ENCODE results near the gene DAB2IP. TPM values are rescaled to one million over a fixed set of nuclear protein-coding genes. Genes with fewer than 3 reads are reported as not detected.
A peak's percentile ranks its signal among the peaks of the same experiment; 100 is the strongest.
"Not testable (repeated sequence)": the region's sequence is repeated elsewhere in the genome, so short reads cannot be mapped to it uniquely, and the experiment has no call there.

The DAB2IP gene
- total RNA-seq, 1 experiment from 2014 or later = 19.1 TPM

DNA sequence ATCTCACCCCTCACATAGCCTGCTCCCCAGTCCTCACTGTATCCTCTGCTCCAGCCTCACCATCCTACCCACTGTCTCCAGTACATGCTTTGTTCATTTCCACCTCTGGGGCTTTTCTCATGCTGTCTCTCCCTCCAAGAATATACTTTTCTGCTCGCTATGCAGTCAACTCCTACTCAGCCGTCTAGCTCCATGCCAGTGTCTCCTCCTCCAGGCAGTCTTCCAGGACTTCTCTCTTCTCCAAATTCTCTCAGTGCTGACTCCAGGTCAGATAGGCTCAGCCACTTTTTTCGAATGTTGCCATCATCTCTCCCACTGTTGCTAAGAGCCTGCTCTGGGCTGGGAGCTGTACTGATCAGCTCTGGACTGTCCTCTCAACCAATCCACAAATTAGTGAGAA is 8.0 kb upstream of the DAB2IP start:
- no peak for DNase-seq (ENCODE audit: low spot score)

DNA sequence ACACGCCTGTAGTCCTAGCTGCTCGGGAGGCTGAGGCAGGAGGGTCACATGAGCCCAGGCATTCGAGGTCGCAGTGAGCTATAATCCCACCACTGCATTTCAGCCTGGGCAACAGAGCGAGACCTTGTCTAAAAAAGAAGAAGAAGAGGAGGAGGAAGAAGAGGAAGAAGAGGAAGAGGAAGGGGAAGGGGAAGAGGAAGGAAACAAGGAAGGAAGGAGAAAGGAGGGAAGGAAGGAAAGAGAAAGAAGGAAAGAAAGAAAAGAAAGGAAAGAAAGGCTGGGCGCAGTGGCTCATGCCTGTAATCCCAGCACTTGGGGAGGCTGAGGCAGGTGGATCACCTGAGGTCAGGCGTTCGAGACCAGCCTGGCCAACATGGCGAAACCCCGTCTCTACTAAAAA is 7.4 kb upstream of the DAB2IP start:
- DNase-seq (ENCODE audit: low spot score) = not testable (repeated sequence)

DNA sequence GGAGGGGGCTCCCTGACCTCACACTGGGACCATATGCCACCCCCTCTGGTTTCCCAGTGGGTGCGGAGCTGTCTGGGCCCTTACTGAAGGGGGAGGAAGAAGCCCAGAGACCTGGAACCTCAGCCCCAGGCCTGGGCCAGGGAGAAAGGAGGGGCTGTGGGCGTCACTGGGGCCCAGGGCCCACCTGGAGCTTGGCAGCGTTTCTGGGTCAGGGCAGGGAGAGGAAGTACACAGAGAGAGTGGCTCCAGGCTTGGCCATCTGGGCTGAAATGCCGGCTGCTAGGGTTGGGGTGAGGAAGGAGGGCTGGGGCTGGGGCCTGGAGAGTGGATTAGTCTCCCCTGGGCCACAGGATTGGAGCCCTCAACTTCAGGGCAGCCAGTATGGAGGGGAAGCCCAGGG is 6.4 kb upstream of the DAB2IP start:
- no peak for DNase-seq (ENCODE audit: low spot score)

DNA sequence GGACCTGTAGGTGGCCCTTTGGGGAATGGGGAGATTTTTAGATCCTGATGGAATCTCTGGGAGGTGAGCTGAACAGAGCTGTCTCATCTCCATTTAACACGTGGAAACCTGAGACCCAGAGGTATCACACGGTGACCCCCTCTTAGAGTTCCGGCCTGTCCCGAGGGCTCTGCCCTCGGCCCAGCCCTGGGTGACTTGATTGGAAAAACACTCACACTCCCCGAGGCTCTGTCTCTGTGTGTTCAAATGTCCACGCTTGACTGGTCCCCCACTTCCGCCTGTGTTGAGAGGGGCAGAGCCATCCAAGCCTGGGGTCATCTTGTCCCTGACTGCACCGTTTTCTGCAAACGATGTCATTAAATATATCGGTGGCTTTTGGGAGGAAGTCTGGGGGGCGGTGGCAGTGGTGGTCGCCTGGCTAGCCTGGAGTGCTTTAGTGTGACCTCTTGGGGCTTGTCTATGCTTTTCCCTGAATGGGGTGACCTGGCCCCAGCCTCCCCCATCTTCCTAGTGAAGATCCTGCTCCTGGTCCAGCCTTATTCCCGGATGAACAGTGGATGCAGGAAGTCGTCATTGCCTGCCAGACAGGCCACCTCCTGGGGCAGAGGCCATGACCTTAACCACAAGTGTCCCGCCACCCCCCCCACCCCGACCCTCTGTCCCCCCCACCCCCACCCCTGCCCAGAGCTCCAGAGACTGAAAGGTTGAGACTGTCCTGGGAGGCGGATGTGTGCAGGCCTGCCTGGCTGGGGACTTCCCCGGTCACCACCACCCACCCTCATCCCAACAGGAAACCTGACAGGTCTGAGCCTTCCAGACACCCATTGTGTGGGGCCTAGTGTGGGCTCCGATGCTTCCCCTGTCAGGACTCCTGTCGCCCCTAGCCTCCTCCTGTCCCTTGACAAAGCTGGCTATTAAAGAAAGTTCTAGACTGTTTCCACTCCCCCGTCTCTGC is 5.3 kb upstream of the DAB2IP start:
- DNase-seq (ENCODE audit: low spot score) = no peak

DNA sequence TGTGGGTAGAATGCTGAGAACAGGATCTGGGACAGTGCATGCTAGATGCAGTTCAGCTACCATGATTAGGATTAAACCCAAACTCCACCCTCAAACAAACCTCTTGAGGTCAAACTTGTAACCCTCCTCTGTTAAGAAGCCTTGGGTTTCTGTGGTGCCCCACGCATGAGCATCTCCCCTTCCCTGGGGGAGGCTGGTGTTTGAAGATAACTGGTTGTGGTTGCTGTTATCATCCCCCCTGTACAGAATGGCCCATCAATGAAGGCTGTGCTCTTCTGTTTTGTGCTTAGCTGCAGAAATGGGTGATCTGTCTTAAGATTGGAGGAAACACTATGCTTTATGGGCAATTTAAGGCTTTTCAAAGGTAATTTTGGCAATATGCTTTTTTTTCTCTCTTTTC is 4.4 kb upstream of the DAB2IP start:
- no peak for DNase-seq (ENCODE audit: low spot score)

DNA sequence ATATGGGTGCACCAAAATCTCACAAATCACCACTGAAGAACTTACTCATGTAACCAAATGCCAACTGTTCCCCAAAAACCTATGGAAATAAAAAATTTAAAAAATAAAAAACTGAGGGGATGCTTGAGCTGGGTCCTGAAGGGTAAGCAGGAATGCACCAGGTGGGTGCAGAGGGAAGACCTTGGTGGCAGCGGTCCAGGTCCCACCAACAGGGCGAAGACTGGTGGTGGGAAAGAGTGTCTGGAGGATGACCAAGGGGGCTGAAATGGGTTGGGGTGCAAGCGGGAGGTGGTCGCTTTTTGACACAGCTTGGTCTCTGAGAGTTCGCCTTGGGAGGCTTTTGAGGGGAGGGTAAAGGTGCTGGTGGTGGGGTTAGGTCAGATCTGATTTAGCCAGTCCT is 3.3 kb upstream of the DAB2IP start:
- no peak for DNase-seq (ENCODE audit: low spot score)

DNA sequence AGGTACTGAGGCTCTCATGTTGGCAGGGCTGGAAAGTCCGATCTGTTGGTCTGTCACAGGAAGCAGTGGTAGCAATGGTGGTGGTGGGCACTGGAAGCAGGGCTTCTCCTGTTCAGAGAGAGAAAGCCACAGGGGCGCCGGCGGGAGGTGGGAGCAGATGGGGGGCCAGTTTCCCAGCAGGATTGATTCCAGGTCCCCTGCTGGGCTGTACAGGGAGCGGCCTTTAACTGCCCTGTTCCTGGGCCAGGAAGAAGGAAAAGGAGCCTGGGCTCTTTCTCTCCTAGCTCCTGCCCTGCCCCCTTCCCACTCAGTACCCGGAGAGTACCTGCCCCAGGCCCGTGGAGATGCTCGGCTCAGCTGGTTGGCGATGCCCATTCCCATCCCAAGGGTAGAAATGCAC is 2.6 kb upstream of the DAB2IP start:
- no peak for DNase-seq (ENCODE audit: low spot score)

DNA sequence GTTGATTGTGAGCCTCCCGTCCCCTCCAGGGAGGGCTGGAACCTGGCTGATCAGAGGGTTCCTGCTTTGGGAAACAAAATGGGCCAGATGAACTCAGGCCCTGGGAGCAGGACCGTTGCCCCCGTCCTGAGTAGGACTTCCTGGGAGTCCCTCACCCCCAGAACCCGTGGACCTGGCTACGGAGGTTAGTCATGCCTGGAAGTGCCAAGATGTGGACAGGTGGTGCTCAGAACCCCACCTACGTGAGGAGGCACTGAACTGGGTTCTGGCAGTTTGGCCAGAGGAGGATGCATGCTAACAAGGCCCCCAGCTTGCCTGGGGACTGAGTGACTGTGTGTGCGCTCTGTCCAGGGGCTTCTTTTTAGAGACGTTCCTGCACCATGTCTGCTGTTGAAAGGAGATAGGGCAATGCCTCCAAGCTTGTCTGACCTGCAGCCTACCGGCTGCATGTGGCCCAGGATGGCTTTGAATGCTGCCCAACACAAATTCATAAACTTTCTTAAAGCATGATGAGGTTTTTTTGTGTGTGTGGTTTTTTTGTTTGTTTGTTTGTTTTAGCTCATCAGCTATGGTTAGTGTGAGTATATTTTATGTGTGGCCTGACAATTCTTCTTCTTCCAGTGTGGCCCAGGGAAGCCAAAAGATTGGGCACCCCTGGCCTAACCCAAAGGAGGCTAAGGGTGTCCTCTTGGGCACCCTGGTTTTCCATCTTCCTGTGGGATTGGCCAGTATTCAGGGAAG is 1.8 kb upstream of the DAB2IP start:
- no peak for DNase-seq (ENCODE audit: low spot score)

DNA sequence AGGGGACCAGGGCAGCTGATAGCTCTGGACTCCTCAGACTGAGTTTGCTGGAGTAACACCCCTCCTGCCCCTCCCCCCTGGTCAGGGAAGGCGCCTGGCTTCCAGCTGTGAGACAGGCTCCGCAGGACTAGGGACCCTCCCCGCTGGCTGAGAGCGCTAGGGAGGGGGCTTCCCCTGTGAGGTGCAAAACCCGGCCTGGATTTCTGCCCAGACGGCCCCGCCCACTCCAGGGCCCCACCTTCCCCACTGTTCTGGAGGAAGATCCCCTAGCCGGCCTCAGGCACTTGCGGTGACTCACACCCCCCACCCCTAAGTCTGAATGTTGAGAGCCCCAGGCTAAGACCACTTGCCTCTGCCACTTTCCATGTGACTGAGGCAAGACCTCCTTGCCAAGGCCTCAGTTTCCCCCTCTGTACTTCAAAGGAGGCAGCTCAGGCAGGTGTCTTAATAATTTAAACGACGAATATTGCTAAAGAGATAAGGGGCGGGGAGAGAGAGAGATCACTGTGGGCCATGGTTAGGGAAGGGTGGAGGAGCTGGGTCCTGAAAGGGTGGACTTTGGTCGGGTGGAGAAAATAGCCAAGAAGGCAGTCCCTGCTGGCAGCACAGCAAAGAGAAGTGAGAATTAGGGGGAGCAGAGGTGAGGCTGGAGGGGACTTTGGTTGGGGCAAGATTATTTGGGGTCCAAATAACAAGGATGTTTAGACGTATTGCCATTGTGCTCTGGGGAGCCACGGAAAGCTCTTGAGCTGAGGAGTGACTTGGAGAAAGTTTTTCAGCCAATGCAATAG is 1.0 kb upstream of the DAB2IP start:
- peak; percentile 76 for DNase-seq (ENCODE audit: low spot score)

DNA sequence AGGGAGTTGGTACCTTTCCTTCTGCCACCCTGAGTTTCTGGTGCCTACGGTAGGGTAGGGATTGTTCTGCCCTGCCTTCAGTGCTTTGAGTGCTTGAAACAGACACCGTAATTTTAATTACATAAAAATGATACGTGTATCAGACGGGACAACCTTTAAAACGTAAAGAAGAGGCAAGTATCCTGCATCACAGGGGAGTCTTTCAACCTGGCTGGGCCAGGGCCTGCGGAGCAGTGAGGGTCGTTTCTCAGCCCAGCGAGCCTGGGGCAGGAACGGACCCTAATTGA is 483 bp upstream of the DAB2IP start:
- no peak for DNase-seq (ENCODE audit: low spot score)

DNA sequence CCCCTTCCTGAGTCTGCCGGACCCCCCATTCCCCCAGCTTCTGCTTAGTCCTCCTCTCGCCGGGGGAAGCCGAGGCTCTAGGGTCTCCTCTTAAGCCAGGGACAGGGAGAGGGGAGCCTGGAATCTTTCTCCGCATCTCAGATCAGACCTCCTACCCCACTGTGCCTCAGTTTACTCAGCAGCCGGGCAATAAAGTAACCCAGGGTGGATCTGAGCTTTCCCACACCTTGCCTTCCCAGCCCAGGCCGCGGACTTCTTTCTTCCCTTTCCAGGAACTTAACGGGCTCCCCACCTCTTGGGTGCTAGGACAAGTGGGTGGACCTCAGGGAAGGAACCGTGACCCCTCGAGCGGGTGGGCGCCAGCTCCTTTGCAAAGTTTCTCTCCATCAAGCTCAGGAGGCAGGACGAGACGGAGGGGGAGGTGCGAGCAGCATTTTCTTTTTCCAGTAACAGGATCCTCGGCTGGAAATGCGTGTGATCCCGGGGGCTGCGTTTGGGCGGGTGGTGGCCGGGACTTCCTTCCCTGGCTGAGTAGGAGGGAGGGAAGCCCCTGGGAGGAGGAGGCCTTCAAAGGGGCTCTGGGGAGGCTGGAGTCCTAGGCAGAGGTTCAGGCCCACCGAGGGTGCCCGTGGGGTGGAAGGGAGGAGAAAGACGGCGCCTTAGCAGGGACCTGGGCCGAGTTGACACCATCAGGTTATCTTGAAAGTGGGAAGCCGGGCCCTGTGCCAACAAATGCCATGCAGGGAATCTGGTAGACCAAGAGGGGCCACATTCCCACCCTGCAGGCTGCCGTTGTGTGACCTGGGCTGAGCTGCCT is 795 bp downstream of the DAB2IP start:
- DNase-seq (ENCODE audit: low spot score) = no peak

DNA sequence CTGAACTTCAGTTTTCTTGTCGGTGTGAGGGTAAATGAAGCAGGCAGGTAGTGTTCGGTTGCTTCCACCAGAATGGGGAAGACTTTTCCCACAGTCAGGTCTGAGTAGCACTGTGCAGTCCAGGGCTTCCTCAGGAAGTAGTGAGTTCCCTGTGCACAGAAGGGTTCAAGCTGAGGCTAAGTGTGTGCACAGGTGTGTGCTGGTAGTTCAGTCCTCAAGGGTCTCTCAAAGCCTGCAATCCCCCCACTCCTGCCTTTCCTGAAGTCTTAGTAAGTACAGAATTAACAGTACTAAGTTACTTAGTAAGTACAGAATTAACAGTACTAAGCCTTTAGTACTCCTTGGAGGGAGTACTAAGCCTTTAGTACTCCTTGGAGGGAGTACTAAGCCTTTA is 1.4 kb downstream of the DAB2IP start:
- DNase-seq (ENCODE audit: low spot score) = no peak

DNA sequence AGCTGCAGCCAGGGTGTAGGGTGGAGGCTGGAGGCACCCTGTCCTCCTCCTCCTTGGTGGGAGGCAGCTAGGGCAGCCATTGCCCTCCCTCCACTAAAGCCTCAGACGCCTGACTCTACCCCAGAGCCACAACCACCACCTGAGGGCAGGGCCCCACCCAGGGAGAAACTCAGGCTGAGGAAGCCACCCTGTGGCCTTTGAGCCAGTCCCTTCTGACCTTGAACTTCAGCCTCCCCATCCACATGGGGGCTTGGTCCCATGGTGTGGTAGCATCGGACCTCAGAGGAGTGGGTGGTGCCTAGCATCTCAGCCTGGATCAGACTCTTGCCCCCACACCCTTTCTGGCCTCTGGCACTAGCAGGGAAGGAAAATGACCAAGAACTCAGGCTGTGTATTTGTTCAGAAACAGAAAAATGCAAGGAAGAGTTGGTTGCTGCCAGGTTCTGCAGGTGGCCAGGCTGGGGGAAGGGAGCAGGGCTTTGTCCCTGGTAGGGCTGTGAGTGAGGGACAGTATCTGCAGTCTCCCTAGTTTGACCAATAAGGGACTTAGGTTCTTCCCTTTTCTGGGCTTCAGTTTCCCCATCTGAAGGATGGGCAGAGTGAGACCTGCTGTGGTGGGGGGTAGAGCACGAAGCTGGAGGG is 3.2 kb downstream of the DAB2IP start:
- no peak for DNase-seq (ENCODE audit: low spot score)

DNA sequence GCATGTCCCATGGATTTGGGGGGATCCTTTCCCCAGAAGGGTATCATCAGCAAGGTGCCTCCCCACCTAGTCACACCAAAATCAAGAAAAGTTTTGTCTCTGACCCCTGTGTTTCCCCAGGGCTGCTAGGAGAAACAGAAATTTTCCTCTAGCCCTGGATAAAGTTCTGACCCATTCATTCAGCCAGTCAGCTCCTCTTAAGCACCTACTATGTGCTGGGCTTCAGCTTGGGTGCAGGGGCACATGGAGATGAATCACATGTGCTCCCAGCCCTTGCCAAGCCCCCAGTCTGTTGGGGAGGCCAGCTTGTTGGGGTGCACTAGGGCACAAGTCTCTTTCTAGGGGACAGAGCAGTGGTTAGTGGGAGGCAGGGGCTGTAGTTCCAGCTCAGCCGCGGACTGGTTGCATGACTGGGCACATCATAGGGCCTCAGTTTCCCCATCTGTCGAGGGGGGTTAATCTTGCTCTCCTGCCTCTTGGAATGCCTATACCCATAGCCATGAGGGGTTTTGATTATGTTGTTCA is 3.9 kb downstream of the DAB2IP start:
- no peak for DNase-seq (ENCODE audit: low spot score)

DNA sequence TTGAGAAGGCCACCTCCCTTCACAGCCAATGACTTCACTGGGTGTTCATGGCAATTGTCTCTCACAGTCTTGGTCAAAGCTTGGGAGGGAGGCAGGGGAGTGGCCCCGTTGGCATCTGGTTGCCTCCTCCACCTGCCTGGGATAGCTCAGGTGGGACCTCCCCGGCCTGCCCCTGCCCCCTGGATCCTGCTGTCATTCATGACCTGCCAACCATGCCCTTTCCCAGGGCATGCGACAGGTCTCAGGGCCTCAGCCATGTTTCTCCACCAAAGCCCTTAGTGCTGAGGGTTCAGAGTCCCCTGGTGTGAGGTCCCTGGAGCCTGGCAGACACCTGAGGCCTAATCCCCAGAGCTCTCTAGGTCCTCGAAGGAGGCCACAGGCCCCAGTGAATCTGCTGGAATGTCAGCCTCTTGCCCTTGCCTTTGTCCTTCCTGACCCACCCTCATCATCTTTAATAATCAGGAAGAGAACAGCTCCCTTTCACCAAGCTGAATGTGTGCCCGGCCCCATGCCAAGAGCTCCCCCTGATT is 5.6 kb downstream of the DAB2IP start:
- DNase-seq (ENCODE audit: low spot score) = no peak

DNA sequence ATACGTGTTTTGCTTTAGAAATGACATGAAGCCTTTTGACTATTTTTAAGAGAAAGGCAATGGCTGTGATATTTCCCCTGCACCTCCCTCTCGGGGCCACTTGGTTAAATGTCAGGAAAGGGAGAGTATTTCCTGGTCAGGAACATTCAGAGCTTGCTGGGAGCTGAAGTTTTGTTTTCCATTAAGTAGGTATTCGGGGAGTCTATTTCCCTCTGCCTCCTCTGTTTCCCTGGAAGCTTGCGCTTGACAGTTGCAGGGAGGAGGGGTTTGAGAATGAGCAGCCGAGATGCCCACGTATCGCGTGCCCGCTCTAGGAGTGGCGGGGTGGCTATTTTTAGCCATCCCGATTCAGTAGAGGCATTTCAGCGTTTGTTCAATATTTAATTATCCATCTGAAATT is 6.7 kb downstream of the DAB2IP start:
- DNase-seq (ENCODE audit: low spot score) = no peak

DNA sequence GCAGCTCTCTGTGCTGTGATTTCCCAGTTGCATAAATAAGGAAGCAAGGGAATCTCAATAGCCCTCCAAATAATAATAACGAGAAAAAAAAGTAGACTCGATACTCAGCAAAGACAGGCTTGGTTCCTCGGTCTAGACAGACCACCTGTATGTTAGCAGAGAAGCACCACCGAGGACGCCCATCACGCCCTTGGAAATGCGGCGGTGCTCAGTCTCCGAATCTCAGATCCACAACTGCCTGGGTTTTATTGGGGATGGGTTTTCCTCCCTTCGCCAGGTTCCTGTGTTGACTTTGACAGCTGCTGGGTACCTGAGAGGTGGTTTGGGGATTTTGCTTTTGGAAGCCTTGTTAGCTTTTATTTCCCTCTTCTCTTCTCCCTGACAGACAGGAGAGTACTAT is 7.2 kb downstream of the DAB2IP start:
- DNase-seq (ENCODE audit: low spot score) = no peak

DNA sequence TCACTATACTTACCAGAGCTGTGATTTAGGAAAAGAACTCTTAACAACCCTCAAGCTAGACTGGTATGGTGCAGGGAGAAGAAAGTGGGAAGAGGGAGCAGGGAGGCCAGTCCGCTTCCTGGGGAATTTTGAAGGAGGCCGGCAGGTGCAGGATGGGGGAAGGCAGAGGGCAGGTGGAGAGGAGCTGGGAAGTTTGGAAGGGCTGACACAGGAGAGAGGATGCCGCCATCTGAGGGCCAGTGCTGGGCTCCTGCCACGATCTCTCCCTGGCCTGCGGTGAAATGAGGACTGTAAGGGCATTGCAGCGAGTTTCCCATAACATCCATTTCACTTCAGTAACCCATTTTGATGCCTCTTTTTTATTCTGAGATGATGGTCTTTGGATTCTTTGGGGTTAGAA is 8.9 kb downstream of the DAB2IP start:
- no peak for DNase-seq (ENCODE audit: low spot score)

DNA sequence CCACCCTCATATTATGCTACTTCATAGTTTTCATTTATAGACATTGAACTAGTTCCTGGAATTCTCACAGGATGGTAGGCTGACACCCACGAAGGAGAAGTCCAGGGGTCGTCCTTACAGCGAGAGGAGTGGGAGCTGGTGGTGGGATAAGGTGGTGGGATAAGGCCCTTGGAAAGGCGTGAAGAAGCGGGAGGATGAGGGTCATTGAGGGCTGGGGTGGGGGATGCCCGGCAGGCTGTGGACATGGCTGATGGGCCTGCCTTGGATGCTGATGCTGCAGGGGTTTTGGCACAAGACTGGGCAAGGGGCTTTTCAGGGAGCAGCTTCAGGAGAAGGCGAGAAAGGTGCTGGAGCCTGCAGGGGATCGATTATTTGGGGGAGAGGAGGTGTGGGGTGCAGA is 9.4 kb downstream of the DAB2IP start:
- no peak for DNase-seq (ENCODE audit: low spot score)

DNA sequence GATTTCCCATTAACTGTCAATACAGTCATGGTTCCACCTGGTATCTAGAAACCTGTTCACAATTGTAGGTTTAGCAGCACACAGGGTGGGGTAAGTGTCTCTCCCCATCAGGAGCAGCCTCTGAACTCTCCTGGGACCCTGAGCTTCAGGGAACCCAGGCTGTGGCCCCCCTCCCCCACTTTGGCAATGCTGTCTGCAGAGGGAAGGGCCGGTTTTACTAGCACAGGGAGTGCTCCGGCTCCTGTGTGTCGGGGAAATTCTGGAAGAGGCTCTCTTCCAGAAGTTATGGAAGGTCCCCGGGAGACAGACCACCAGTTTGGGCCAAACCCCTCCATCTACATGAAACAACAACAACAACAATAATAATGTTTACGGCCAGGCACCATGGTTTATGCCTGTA is 9.9 kb downstream of the DAB2IP start:
- DNase-seq (ENCODE audit: low spot score) = no peak

DNA sequence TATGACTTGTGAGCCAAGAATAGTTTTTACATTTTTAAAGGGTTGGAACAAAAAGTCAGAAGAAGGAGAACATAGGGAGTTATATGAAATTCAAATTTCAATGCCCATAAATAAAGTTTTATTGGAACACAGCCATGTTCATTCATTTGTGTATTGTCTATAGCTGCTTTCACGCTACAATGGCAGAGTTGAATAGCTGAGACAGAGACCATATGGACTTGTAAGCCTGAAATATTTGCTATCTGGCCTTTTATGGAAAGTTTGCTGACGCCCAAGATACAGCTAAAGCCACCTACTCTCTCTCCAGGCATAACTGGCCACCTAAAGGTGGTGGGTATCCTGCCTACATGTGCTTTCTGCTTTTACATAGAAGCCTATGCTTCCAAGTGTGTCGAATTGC is 10.9 kb downstream of the DAB2IP start:
- DNase-seq (ENCODE audit: low spot score) = no peak
